Measurements from ENCODE around the gene MUC20.

The MUC20 gene

GRCh38 chr3:195697582-195698324 lies 23.0 kb upstream of the MUC20 start:
- peak; percentile 93 for DNase-seq (ENCODE audit: low read depth in 2 of 2)
- no peak overlapping the region for H3K4me3 ChIP-seq (replicated peaks in 1 of 2; ENCODE audit: low read depth in 2 of 2, low read length in 2 of 2)
- TF ChIP-seq CTCF (IDR thresholded peaks at IDR 0.05; ENCODE audit: low read depth, low read length) = no peak

GRCh38 chr3:195698325-195698646 lies 22.5 kb upstream of the MUC20 start:
- TF ChIP-seq CTCF (IDR thresholded peaks at IDR 0.05; ENCODE audit: low read depth, low read length) = no peak
- no peak overlapping the region for H3K4me3 ChIP-seq (replicated peaks in 1 of 2; ENCODE audit: low read depth in 2 of 2, low read length in 2 of 2)
- DNase-seq (ENCODE audit: low read depth in 2 of 2) = no peak

GRCh38 chr3:195698647-195699387 lies 22.0 kb upstream of the MUC20 start:
- no peak overlapping the region for H3K4me3 ChIP-seq (replicated peaks in 1 of 2; ENCODE audit: low read depth in 2 of 2, low read length in 2 of 2)
- no peak for DNase-seq (ENCODE audit: low read depth in 2 of 2)
- TF ChIP-seq CTCF (IDR thresholded peaks at IDR 0.05; ENCODE audit: low read depth, low read length) = no peak

- no peak for TF ChIP-seq CTCF (IDR thresholded peaks at IDR 0.05; ENCODE audit: low read depth, low read length)
- H3K4me3 ChIP-seq (replicated peaks in 1 of 2; ENCODE audit: low read depth in 2 of 2, low read length in 2 of 2) = no peak overlapping the region
- no peak for DNase-seq (ENCODE audit: low read depth in 2 of 2)
These were observed 21.4 kb upstream of the MUC20 start for GRCh38 chr3:195699388-195699771.

- no peak for TF ChIP-seq CTCF (IDR thresholded peaks at IDR 0.05; ENCODE audit: low read depth, low read length)
- no peak for DNase-seq (ENCODE audit: low read depth in 2 of 2)
These were observed 20.9 kb upstream of the MUC20 start for GRCh38 chr3:195699860-195700259.

GRCh38 chr3:195700319-195700718 lies 20.5 kb upstream of the MUC20 start:
- DNase-seq (ENCODE audit: low read depth in 2 of 2) = no peak
- H3K4me3 ChIP-seq (replicated peaks in 1 of 2; ENCODE audit: low read depth in 2 of 2, low read length in 2 of 2) = no peak overlapping the region
- TF ChIP-seq CTCF (IDR thresholded peaks at IDR 0.05; ENCODE audit: low read depth, low read length) = no peak

More at GRCh38 chr3:195699860-195700259, 20.9 kb upstream of the MUC20 start:
- no peak overlapping the region for H3K4me3 ChIP-seq (replicated peaks in 1 of 2; ENCODE audit: low read depth in 2 of 2, low read length in 2 of 2)

Measured in cardiac fibroblast (primary cell).